NCI-H1930 (cell line): ENCODE data around the gene C14orf180.
A peak's percentile ranks its signal among the peaks of the same experiment; 100 is the strongest.

Experiments
- DNase-seq, 2 experiments: peaks; one replicate each; lab custom pipeline; 2025; lab: John Stamatoyannopoulos, UW

Gene C14orf180

GRCh38 chr14:104593710-104594136, 14.2 kb downstream of the C14orf180 start:
- DNase-seq: no peak

- DNase-seq: no peak
These were observed 14.9 kb downstream of the C14orf180 start for GRCh38 chr14:104594310-104595046.

- DNase-seq: no peak
These were observed 15.6 kb downstream of the C14orf180 start for GRCh38 chr14:104595116-104595675.

GRCh38 chr14:104595911-104596450, 16.4 kb downstream of the C14orf180 start:
- DNase-seq: no peak

GRCh38 chr14:104596451-104596918, 16.9 kb downstream of the C14orf180 start:
- DNase-seq: no peak

GRCh38 chr14:104596927-104597351, 17.4 kb downstream of the C14orf180 start:
- DNase-seq: no peak

GRCh38 chr14:104597576-104597975, 18.0 kb downstream of the C14orf180 start:
- no peak for DNase-seq

GRCh38 chr14:104598039-104598909, 18.7 kb downstream of the C14orf180 start:
- no peak for DNase-seq

- no peak for DNase-seq
These were observed 19.3 kb downstream of the C14orf180 start for GRCh38 chr14:104598910-104599273.

GRCh38 chr14:104599446-104599845, 19.9 kb downstream of the C14orf180 start:
- no peak for DNase-seq

GRCh38 chr14:104600141-104600643, 20.6 kb downstream of the C14orf180 start:
- DNase-seq: no peak

GRCh38 chr14:104600805-104601204, 21.2 kb downstream of the C14orf180 start:
- DNase-seq: no peak

GRCh38 chr14:104601786-104602185, 22.2 kb downstream of the C14orf180 start:
- no peak for DNase-seq

- no peak for DNase-seq
These were observed 22.9 kb downstream of the C14orf180 start for GRCh38 chr14:104602315-104602932.

- DNase-seq: no peak
These were observed 23.4 kb downstream of the C14orf180 start for GRCh38 chr14:104602933-104603325.

GRCh38 chr14:104603711-104604401, 24.3 kb downstream of the C14orf180 start:
- DNase-seq: peak in 1 of 2 experiments; percentile 18

- peak in 1 of 2 experiments; percentile 21 for DNase-seq
These were observed 25.2 kb downstream of the C14orf180 start, which contains the start of gene TMEM179 for GRCh38 chr14:104604458-104605449. Gene TMEM179, minus strand, starts transcription at chr14:104604772. Its CDS starts 31 bp downstream, at chr14:104604741.

- DNase-seq: no peak
These were observed 30.1 kb downstream of the C14orf180 start for GRCh38 chr14:104609666-104610065.

- no peak for DNase-seq
These were observed 31.3 kb downstream of the C14orf180 start for GRCh38 chr14:104610749-104611310.
